Neural cell (in vitro differentiated cells): ENCODE results near the gene FCAMR. TPM values are rescaled to one million over a fixed set of nuclear protein-coding genes. Genes with fewer than 3 reads are reported as not detected.

Experiments
- H2AFZ ChIP-seq: fragments of 200-600, 300-800 bp; sonication (generic), shearing (Covaris generic); 2 replicates; pipeline ENCODE4 v1.6.0; 2014; ENCODE audit warnings: low read depth, mild to moderate bottlenecking, antibody characterized with exemption, low read length, moderate library complexity
- H3F3A ChIP-seq: fragments of 200-600 bp; shearing (Covaris generic); 2 replicates; pipeline ENCODE4 v1.6.1; 2016; ENCODE audit warnings: mild to moderate bottlenecking, moderate library complexity, mixed read lengths, antibody characterized with exemption, low read length; ENCODE audit not compliant: insufficient read depth, poor library complexity, severe bottlenecking
- H3K27ac ChIP-seq: fragments of 200-600, 300-800 bp; sonication (generic), shearing (Covaris generic); 2 replicates; pipeline ENCODE4 v1.5.1; 2014; ENCODE audit warnings: mild to moderate bottlenecking, low read length, moderate library complexity
- H3K27me3 ChIP-seq: fragments of 300-800, 200-600 bp; sonication (generic), shearing (Covaris generic); 2 replicates; pipeline ENCODE4 v1.6.0; 2014; ENCODE audit warnings: mild to moderate bottlenecking, low read depth, low read length, moderate library complexity; ENCODE audit not compliant: insufficient read depth
- H3K36me3 ChIP-seq: fragments of 300-800, 200-600 bp; sonication (generic), shearing (Covaris generic); 2 replicates; pipeline ENCODE4 v1.5.1; 2014; ENCODE audit warnings: mild to moderate bottlenecking, antibody characterized with exemption, low read length, moderate library complexity; ENCODE audit not compliant: insufficient read depth
- H3K4me2 ChIP-seq: fragments of 300-800, 200-600 bp; sonication (generic), shearing (Covaris generic); 2 replicates; pipeline ENCODE4 v1.6.0; 2014; ENCODE audit warnings: mild to moderate bottlenecking, low read length
- H3K4me3 ChIP-seq: fragments of 300-800, 200-600 bp; sonication (generic), shearing (Covaris generic); 2 replicates; pipeline ENCODE4 v1.5.1; 2014; ENCODE audit warnings: mild to moderate bottlenecking, low read length, moderate library complexity
- H3K79me2 ChIP-seq: fragments of 200-600 bp; shearing (Covaris generic); replicated peaks from 2 replicates; pipeline ENCODE4 v1.6.0; 2014; ENCODE audit warnings: mild to moderate bottlenecking, low read length, moderate library complexity; ENCODE audit not compliant: insufficient read depth
- H3K9ac ChIP-seq: fragments of 300-800, 200-600 bp; sonication (generic), shearing (Covaris generic); 2 replicates; pipeline ENCODE4 v1.6.1; 2016; ENCODE audit warnings: mild to moderate bottlenecking, low read length, mixed read lengths
- H3K9me2 ChIP-seq: fragments of 200-600 bp; shearing (Covaris generic); 2 replicates; pipeline ENCODE4 v1.6.1; 2016; ENCODE audit warnings: mild to moderate bottlenecking, low read length, mixed read lengths; ENCODE audit not compliant: insufficient read depth
- H3K9me3 ChIP-seq: fragments of 200-600, 300-800 bp; sonication (generic), shearing (Covaris generic); 2 replicates; pipeline ENCODE4 v1.6.1; 2016; ENCODE audit warnings: mild to moderate bottlenecking, mixed run types, low read length, moderate library complexity, mixed read lengths
- H4K20me1 ChIP-seq: fragments of 200-600 bp; shearing (Covaris generic); 2 replicates; pipeline ENCODE4 v1.6.1; 2016; ENCODE audit warnings: mild to moderate bottlenecking, mixed run types; ENCODE audit not compliant: insufficient read depth
- CTCF ChIP-seq: fragments of 450-650 bp; IDR thresholded peaks from 2 replicates; pipeline ENCODE4 v1.5.1; 2014; ENCODE audit warnings: antibody characterized with exemption, mild to moderate bottlenecking, moderate library complexity; ENCODE audit not compliant: poor library complexity, severe bottlenecking
- EP300 ChIP-seq: fragments of 450-650 bp; conservative IDR thresholded peaks from 2 replicates; pipeline ENCODE4 v1.6.1; 2014; ENCODE audit warnings: antibody characterized with exemption, mild to moderate bottlenecking, moderate library complexity; ENCODE audit not compliant: poor library complexity, severe bottlenecking
- POLR2AphosphoS5 ChIP-seq: IDR thresholded peaks from 2 replicates; pipeline ENCODE4 v1.6.1; 2012
- RAD21 ChIP-seq: fragments of 450-650 bp; conservative IDR thresholded peaks from 2 replicates; pipeline ENCODE4 v1.6.1; 2014; ENCODE audit warnings: antibody characterized with exemption, mild to moderate bottlenecking, moderate library complexity
- REST ChIP-seq: IDR thresholded peaks from 2 replicates; pipeline ENCODE4 v1.6.1; 2012; ENCODE audit warnings: borderline replicate concordance
- SMC3 ChIP-seq: fragments of 450-650 bp; conservative IDR thresholded peaks from 2 replicates; pipeline ENCODE4 v1.6.1; 2014; ENCODE audit warnings: antibody characterized with exemption, mild to moderate bottlenecking, moderate library complexity; ENCODE audit not compliant: poor library complexity
- polyA plus RNA-seq: library from polyadenylated mRNA; depleted of rRNA; stranded (reverse); fragments of >200 nt; gene quantifications from 2 replicates; pipeline ENCODE4 v1.2.3, GENCODE V29; 2014

FCAMR gene
- polyA plus RNA-seq, 1 donor from 2014 or later = not detected

- Histone ChIP-seq H3K4me2 (no peak overlapping the region), H3K36me3 (no peaks in the 10 kb centered on the region), H3K9ac (no peak overlapping the region), H3K27me3 (no peaks in the 10 kb centered on the region), H3K27ac (no peak overlapping the region), H4K20me1 (no peaks in the 10 kb centered on the region), H3K4me3 (no peak overlapping the region), H3K9me2 (no peaks in the 10 kb centered on the region), H3K9me3 (no peaks in the 10 kb centered on the region), H2AFZ (no peak overlapping the region), H3K79me2 (no peaks in the 10 kb centered on the region), H3F3A (no peaks in the 10 kb centered on the region)
- TF ChIP-seq EP300 = no peak
- TF ChIP-seq RAD21 = no peak
- TF ChIP-seq POLR2AphosphoS5 = no peak
Observed at GRCh38 chr1:206930210-206930798, 40.0 kb downstream of the FCAMR start.

GRCh38 chr1:206929524-206929923, 40.7 kb downstream of the FCAMR start:
- Histone ChIP-seq H4K20me1 (no peaks in the 10 kb centered on the region), H3K4me3 (no peak overlapping the region), H3K36me3 (no peaks in the 10 kb centered on the region), H3K27me3 (no peaks in the 10 kb centered on the region), H3F3A (no peaks in the 10 kb centered on the region), H3K9me3 (no peaks in the 10 kb centered on the region), H2AFZ (no peak overlapping the region), H3K79me2 (no peaks in the 10 kb centered on the region), H3K9me2 (no peaks in the 10 kb centered on the region), H3K4me2 (no peak overlapping the region), H3K27ac (no peak overlapping the region), H3K9ac (no peak overlapping the region)
- TF ChIP-seq POLR2AphosphoS5 (no peak), SMC3 (no peak), REST (no peak), EP300 (no peak), CTCF (no peak)

- Histone ChIP-seq H3K27me3 (no peaks in the 10 kb centered on the region), H2AFZ (no peak overlapping the region), H4K20me1 (no peaks in the 10 kb centered on the region), H3K9me3 (no peaks in the 10 kb centered on the region), H3K79me2 (no peaks in the 10 kb centered on the region), H3K36me3 (no peaks in the 10 kb centered on the region), H3K4me2 (no peak overlapping the region), H3K9me2 (no peaks in the 10 kb centered on the region), H3K27ac (no peak overlapping the region), H3F3A (no peaks in the 10 kb centered on the region), H3K4me3 (no peak overlapping the region), H3K9ac (no peak overlapping the region)
- TF ChIP-seq CTCF (no peak), SMC3 (no peak)
Observed at GRCh38 chr1:206926286-206926685, 44.0 kb downstream of the FCAMR start.
